ENCODE data around the gene PEX10. TPM values are rescaled to one million over a fixed set of nuclear protein-coding genes. Genes with fewer than 3 reads are reported as not detected.

Gene PEX10
- polyA plus RNA-seq, 1 donor from 2014 or later, result 30.1 TPM

DNA sequence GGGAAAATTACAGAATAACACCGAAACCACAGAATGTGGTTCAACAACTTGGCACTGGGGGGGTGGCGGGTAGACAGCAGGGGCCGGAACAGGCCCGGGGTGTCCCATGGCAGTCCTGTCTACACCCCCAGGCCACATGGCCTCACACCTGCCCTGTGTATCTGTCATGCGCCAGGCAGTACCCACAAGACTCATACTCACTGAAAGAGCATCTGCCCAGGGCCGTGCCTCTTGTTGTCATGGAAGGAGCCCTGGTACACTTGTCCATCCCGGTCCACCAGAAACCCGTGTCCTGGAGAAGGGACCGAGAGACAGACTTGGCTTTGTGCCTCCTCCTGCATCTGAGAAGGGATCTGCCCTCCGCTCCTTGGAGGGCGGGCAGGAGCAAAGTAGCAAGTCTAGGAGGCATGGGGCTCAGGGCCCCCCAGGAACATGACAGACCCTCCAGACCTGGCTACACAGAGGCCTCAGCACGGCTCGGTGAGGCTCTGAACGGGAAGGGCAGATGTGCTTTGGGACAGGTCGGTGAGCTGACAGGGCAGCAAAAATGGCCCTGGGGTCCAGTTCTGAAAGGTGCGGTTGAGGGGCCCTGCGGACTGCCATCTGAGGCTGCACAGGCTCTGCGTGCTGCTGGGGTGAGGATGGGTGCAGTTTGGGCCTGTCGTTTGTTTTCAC, 26.6 kb downstream of the PEX10 start:
- Histone ChIP-seq H3K36me3 (ENCODE audit: insufficient read depth, low read length) (no peaks in the 10 kb centered on the region), H3K27ac (ENCODE audit: low read length) (no peak overlapping the region), H3K79me2 (replicated peaks; ENCODE audit: insufficient read depth, low read length) (peaks cover 8% of the 10 kb centered on the region), H3K9me2 (ENCODE audit: insufficient read depth, low read length) (no peaks in the 10 kb centered on the region), H2AFZ (ENCODE audit: low read depth, low read length) (no peak overlapping the region), H3K9ac (ENCODE audit: low read length) (no peak overlapping the region), H3K4me3 (ENCODE audit: low read length) (no peak overlapping the region), H4K20me1 (ENCODE audit: insufficient read depth) (no peaks in the 10 kb centered on the region), H3K27me3 (ENCODE audit: insufficient read depth, low read depth, low read length) (no peaks in the 10 kb centered on the region), H3F3A (ENCODE audit: insufficient read depth, low read length, poor library complexity, severe bottlenecking) (no peaks in the 10 kb centered on the region), H3K4me2 (ENCODE audit: low read length) (no peak overlapping the region), H3K9me3 (ENCODE audit: low read length) (no peaks in the 10 kb centered on the region)
- TF ChIP-seq SMC3 (conservative IDR thresholded peaks at IDR 0.05; ENCODE audit: poor library complexity), result no peak
- TF ChIP-seq CTCF (IDR thresholded peaks at IDR 0.05; ENCODE audit: poor library complexity, severe bottlenecking), result no peak
- no peak for TF ChIP-seq POLR2AphosphoS5 (IDR thresholded peaks at IDR 0.05)
- no peak for TF ChIP-seq RAD21 (conservative IDR thresholded peaks at IDR 0.05)
- no peak for TF ChIP-seq MXI1 (conservative IDR thresholded peaks at IDR 0.05; ENCODE audit: poor library complexity, severe bottlenecking)
- TF ChIP-seq EZH2 (IDR thresholded peaks at IDR 0.05; ENCODE audit: borderline replicate concordance, insufficient read depth, low read length, poor library complexity, severe bottlenecking), result no peak
- TF ChIP-seq, protein P1, sequence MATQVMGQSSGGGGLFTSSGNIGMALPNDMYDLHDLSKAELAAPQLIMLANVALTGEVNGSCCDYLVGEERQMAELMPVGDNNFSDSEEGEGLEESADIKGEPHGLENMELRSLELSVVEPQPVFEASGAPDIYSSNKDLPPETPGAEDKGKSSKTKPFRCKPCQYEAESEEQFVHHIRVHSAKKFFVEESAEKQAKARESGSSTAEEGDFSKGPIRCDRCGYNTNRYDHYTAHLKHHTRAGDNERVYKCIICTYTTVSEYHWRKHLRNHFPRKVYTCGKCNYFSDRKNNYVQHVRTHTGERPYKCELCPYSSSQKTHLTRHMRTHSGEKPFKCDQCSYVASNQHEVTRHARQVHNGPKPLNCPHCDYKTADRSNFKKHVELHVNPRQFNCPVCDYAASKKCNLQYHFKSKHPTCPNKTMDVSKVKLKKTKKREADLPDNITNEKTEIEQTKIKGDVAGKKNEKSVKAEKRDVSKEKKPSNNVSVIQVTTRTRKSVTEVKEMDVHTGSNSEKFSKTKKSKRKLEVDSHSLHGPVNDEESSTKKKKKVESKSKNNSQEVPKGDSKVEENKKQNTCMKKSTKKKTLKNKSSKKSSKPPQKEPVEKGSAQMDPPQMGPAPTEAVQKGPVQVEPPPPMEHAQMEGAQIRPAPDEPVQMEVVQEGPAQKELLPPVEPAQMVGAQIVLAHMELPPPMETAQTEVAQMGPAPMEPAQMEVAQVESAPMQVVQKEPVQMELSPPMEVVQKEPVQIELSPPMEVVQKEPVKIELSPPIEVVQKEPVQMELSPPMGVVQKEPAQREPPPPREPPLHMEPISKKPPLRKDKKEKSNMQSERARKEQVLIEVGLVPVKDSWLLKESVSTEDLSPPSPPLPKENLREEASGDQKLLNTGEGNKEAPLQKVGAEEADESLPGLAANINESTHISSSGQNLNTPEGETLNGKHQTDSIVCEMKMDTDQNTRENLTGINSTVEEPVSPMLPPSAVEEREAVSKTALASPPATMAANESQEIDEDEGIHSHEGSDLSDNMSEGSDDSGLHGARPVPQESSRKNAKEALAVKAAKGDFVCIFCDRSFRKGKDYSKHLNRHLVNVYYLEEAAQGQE (IDR thresholded peaks at IDR 0.05; ENCODE audit: borderline replicate concordance), result no peak
- no peak for TF ChIP-seq TAF1 (IDR thresholded peaks at IDR 0.05; ENCODE audit: low read depth)
- TF ChIP-seq EP300 (conservative IDR thresholded peaks at IDR 0.05; ENCODE audit: poor library complexity, severe bottlenecking), result no peak

- Histone ChIP-seq H3K79me2 (replicated peaks; ENCODE audit: insufficient read depth, low read length) (peaks cover under 1% of the 10 kb centered on the region), H3K27ac (ENCODE audit: low read length) (no peak overlapping the region), H3K4me2 (ENCODE audit: low read length) (no peak overlapping the region), H3K9me2 (ENCODE audit: insufficient read depth, low read length) (no peaks in the 10 kb centered on the region), H3K27me3 (ENCODE audit: insufficient read depth, low read depth, low read length) (no peaks in the 10 kb centered on the region), H3K9me3 (ENCODE audit: low read length) (no peaks in the 10 kb centered on the region), H3K9ac (ENCODE audit: low read length) (no peak overlapping the region), H3F3A (ENCODE audit: insufficient read depth, low read length, poor library complexity, severe bottlenecking) (no peaks in the 10 kb centered on the region), H3K36me3 (ENCODE audit: insufficient read depth, low read length) (no peaks in the 10 kb centered on the region), H4K20me1 (ENCODE audit: insufficient read depth) (no peaks in the 10 kb centered on the region), H3K4me3 (ENCODE audit: low read length) (no peak overlapping the region), H2AFZ (ENCODE audit: low read depth, low read length) (no peak overlapping the region)
- TF ChIP-seq MXI1 (conservative IDR thresholded peaks at IDR 0.05; ENCODE audit: poor library complexity, severe bottlenecking), result no peak
- TF ChIP-seq, protein P1 (IDR thresholded peaks at IDR 0.05; ENCODE audit: borderline replicate concordance), result no peak
- TF ChIP-seq CTCF (IDR thresholded peaks at IDR 0.05; ENCODE audit: poor library complexity, severe bottlenecking), result no peak
- TF ChIP-seq TAF1 (IDR thresholded peaks at IDR 0.05; ENCODE audit: low read depth), result no peak
- no peak for TF ChIP-seq EZH2 (IDR thresholded peaks at IDR 0.05; ENCODE audit: borderline replicate concordance, insufficient read depth, low read length, poor library complexity, severe bottlenecking)
- TF ChIP-seq EP300 (conservative IDR thresholded peaks at IDR 0.05; ENCODE audit: poor library complexity, severe bottlenecking), result no peak
- no peak for TF ChIP-seq POLR2AphosphoS5 (IDR thresholded peaks at IDR 0.05)
- TF ChIP-seq RAD21 (conservative IDR thresholded peaks at IDR 0.05), result no peak
- TF ChIP-seq SMC3 (conservative IDR thresholded peaks at IDR 0.05; ENCODE audit: poor library complexity), result no peak
Observed at GRCh38 chr1:2384941-2385481, 27.4 kb downstream of the PEX10 start.

All from neural cell (in vitro differentiated cells).